Measurements from ENCODE around the gene APCDD1L. TPM values are rescaled to one million over a fixed set of nuclear protein-coding genes. Genes with fewer than 3 reads are reported as not detected.
"Not testable (repeated sequence)": the region's sequence is repeated elsewhere in the genome, so short reads cannot be mapped to it uniquely, and the experiment has no call there.

The APCDD1L gene
- total RNA-seq, 3 donors from 2014 or later: 0.73 to 2.0 TPM; not detected in 1

DNA sequence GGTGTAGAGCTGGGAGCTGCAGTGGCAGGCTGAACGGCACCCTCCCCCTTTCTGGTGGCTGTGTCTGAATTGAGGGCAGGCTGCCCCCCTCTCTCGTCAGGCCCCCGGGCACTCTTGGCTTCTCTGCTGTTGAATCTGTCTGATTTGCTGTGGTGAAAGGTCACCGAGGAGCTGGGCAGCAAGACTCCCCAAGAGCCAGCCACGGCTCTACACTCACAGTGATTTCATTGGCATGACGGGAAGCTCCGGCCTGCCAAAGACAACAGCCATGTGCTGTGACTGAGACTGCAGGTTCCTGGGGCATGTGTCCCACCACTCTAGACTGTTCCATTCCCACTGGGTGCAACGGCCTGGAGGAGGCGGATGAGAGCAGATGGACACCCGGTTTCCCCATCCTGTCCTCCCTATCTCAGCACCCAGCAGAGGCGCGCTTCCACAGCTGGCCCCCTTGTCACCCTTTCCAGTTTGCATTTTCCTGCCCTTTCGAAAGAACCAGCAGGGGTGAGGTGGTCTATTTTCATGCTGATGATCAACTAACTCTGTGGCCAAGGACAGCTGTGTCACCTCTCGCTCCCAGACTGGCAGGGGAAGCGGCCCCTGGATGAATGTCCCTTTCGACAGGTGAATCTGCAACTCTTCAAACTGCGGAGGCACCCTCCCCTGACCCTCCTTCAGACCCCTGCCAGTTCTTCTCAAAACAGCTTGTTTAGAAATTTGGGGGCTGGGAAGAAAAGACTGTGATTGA lies 2.2 kb downstream of the APCDD1L start:
- H3K27ac ChIP-seq: no peak overlapping the region
- intact Hi-C loops (cut with DNase I; ENCODE audit: low total_unique reads): no loop called here
- no peak for DNase-seq (ENCODE audit: low spot score in 2 of 2)
- no peaks in the 10 kb centered on the region for H3K9me3 ChIP-seq
- no peak overlapping the region for H3K4me3 ChIP-seq
- H3K4me1 ChIP-seq: no peaks in the 10 kb centered on the region
- peaks cover 5 to 33% of the 10 kb centered on the region in 2 donors for H3K27me3 ChIP-seq
- no peak for TF ChIP-seq POLR2A (IDR thresholded peaks at IDR 0.05)
- no peak for TF ChIP-seq POLR2AphosphoS5 (IDR thresholded peaks at IDR 0.05)
- TF ChIP-seq, protein P1, sequence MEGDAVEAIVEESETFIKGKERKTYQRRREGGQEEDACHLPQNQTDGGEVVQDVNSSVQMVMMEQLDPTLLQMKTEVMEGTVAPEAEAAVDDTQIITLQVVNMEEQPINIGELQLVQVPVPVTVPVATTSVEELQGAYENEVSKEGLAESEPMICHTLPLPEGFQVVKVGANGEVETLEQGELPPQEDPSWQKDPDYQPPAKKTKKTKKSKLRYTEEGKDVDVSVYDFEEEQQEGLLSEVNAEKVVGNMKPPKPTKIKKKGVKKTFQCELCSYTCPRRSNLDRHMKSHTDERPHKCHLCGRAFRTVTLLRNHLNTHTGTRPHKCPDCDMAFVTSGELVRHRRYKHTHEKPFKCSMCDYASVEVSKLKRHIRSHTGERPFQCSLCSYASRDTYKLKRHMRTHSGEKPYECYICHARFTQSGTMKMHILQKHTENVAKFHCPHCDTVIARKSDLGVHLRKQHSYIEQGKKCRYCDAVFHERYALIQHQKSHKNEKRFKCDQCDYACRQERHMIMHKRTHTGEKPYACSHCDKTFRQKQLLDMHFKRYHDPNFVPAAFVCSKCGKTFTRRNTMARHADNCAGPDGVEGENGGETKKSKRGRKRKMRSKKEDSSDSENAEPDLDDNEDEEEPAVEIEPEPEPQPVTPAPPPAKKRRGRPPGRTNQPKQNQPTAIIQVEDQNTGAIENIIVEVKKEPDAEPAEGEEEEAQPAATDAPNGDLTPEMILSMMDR (IDR thresholded peaks at IDR 0.05): no peak
- H3K36me3 ChIP-seq: no peaks in the 10 kb centered on the region

DNA sequence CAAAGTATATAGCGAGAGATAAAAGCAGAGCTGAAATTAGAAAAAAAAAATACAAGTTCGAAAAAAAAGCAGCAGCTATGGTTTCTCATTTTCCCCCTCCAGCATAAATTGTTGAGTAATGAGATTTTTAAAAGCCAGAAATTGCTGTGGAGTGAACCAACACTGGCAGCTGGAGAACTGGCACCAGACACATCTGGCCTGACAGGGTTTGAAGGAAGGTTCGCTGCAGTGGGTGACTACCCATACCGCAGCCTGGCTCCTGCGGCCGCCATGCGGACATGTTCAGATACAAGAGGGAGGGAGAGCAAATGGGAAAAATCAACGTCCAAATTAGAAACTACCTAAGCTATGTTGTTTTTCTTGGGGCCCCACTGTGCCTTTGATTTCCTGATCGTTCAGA lies 3.3 kb downstream of the APCDD1L start:
- Histone ChIP-seq H3K27me3 (peaks cover 5 to 33% of the 10 kb centered on the region in 2 donors), H3K9me3 (peaks cover 0 to under 1% of the 10 kb centered on the region in 2 donors), H3K4me1 (no peaks in the 10 kb centered on the region), H3K4me3 (no peak overlapping the region), H3K27ac (no peak overlapping the region), H3K36me3 (no peaks in the 10 kb centered on the region)
- intact Hi-C loops (cut with DNase I; ENCODE audit: low total_unique reads): no loop called here
- TF ChIP-seq, protein P1 (IDR thresholded peaks at IDR 0.05): no peak
- TF ChIP-seq POLR2AphosphoS5 (IDR thresholded peaks at IDR 0.05): no peak
- no peak for TF ChIP-seq POLR2A (IDR thresholded peaks at IDR 0.05)
- DNase-seq (ENCODE audit: low spot score in 2 of 2): no peak

DNA sequence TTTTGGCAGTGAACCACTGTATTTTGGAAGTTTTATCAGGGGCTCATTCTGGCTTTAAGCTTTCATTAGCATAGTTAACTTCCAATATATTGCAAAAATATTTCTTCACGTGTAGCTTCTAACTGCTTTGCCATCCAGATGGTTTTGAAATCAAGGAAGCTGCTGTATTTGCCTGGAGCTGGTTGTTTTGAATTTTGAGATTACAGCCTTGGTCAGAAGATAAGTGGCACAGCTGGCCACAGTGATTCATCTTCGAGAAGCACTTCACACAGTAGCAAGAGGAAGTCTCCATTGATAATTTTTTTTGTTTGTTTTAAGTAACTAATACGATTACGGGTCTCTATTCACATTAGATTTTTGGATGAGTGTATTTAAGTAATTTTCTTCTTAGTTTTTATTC lies 3.8 kb downstream of the APCDD1L start:
- H3K36me3 ChIP-seq: no peaks in the 10 kb centered on the region
- no peak for DNase-seq (ENCODE audit: low spot score in 2 of 2)
- peaks cover 5 to 33% of the 10 kb centered on the region in 2 donors for H3K27me3 ChIP-seq
- TF ChIP-seq POLR2AphosphoS5 (IDR thresholded peaks at IDR 0.05) (no peak), POLR2A (IDR thresholded peaks at IDR 0.05) (no peak)
- TF ChIP-seq, protein P1 (IDR thresholded peaks at IDR 0.05): no peak
- no peak overlapping the region for H3K27ac ChIP-seq
- intact Hi-C loops (cut with DNase I; ENCODE audit: low total_unique reads): no loop called here
- H3K9me3 ChIP-seq: peaks cover 1 to 5% of the 10 kb centered on the region in 2 donors
- H3K4me1 ChIP-seq: no peaks in the 10 kb centered on the region
- no peak overlapping the region for H3K4me3 ChIP-seq

DNA sequence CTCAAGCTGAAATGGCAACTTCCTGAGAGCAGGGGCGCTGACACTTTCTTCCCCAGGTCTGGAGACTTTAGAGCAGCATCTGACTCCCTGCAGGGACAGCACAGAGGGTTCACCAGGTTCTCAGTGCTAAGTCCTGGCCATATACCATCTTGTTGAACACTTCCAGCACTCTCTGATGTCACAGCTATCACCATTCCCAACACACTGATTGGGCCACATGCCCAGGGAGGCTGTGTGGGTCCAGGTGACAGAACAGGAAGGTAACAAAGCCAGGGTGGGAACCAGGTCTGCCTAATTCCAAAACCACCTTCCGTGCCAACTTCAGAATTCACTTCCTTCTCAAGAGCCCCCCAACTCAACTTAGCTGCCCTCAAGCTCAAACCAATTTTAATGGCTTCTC lies 4.3 kb downstream of the APCDD1L start:
- Histone ChIP-seq H3K27ac (no peak overlapping the region), H3K4me3 (no peak overlapping the region), H3K9me3 (peaks cover 6 to 10% of the 10 kb centered on the region in 2 donors), H3K4me1 (no peaks in the 10 kb centered on the region), H3K36me3 (no peaks in the 10 kb centered on the region), H3K27me3 (peaks cover 5 to 33% of the 10 kb centered on the region in 2 donors)
- TF ChIP-seq POLR2AphosphoS5 (IDR thresholded peaks at IDR 0.05) (no peak), POLR2A (IDR thresholded peaks at IDR 0.05) (no peak)
- TF ChIP-seq, protein P1 (IDR thresholded peaks at IDR 0.05): no peak
- intact Hi-C loops (cut with DNase I; ENCODE audit: low total_unique reads): no loop called here
- no peak for DNase-seq (ENCODE audit: low spot score in 2 of 2)

DNA sequence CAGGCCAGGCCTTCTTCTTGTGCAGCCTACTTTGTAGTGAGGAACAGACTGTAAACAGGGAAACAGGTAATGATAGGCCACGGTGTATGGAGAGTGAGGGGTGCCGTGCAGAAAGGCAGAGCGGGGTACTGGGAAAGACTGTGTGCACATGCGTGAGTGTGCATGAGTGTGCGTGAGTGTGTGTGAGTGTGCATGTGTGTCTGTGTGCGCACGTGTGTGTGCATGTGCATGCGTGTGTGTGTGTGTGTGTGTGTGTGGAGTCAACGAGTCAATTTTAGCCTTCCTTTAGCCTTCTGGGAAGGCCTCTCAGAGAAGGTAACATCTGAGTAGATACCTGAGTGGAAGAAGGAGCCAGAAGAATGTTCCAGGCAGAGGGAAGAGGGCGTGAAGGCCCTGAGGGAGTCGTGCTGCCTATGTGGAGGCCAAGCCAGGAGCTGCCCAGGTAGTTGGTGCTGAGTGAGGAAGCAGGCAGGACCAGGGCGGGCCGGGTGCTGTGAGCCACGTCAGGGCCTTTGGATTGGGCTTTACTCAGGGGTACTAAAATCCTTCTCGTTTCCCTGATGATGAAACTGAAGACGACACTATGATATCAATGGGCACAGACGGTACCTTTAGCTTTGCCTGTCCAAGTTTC lies 6.3 kb downstream of the APCDD1L start:
- no peak overlapping the region for H3K27ac ChIP-seq
- intact Hi-C loops (cut with DNase I; ENCODE audit: low total_unique reads): no loop called here
- H3K4me1 ChIP-seq: no peaks in the 10 kb centered on the region
- no peak for TF ChIP-seq POLR2AphosphoS5 (IDR thresholded peaks at IDR 0.05)
- no peak overlapping the region for H3K4me3 ChIP-seq
- H3K9me3 ChIP-seq: peaks cover 25 to 27% of the 10 kb centered on the region in 2 donors
- H3K27me3 ChIP-seq: peaks cover 0 to 16% of the 10 kb centered on the region in 2 donors
- no peaks in the 10 kb centered on the region for H3K36me3 ChIP-seq
- DNase-seq (ENCODE audit: low spot score in 2 of 2): no peak

DNA sequence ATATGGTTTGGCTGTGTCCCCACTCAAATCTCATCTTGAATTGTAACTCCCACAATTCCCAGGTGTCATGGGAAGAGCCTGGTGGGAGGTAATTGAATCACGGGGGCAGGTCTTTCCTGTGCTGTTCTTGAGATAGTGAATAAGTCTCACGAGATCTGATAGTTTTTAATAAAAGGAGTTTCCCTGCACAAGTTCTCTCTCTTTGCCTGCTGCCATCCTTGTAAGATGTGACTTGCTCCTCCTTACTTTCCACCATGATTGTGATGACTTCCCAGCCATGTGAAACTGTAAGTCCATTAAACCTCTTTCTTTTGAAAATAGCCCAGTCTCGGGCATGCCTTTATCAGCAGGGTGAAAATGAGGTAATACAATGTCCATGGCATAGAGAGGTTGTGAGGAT lies 8.2 kb downstream of the APCDD1L start:
- H3K27ac ChIP-seq; H3K36me3 ChIP-seq; H3K27me3 ChIP-seq; DNase-seq (ENCODE audit: low spot score in 2 of 2); H3K4me3 ChIP-seq; intact Hi-C loops (cut with DNase I; ENCODE audit: low total_unique reads); H3K4me1 ChIP-seq: not testable (repeated sequence)
- peaks cover 31 to 33% of the 10 kb centered on the region in 2 donors for H3K9me3 ChIP-seq

All from breast epithelium (tissue), 4 donors.